ENCODE data around the gene DAGLA. TPM values are rescaled to one million over a fixed set of nuclear protein-coding genes. Genes with fewer than 3 reads are reported as not detected.

DAGLA gene
- total RNA-seq, 1 donor from 2014 or later = 21.0 TPM

- H3K27ac Mint-ChIP-seq (ENCODE audit: unreplicated experiment) = peak overlapping the region; percentile 50
These were observed 95.7 kb downstream of the DAGLA start for GRCh38 chr11:61775606-61776554.

GRCh38 chr11:61776561-61777075 lies 96.4 kb downstream of the DAGLA start:
- peaks cover 4% of the 10 kb centered on the region for H3K4me1 Mint-ChIP-seq
- H3K9me3 Mint-ChIP-seq = no peaks in the 10 kb centered on the region
- no peak overlapping the region for H3K4me3 Mint-ChIP-seq
- no peaks in the 10 kb centered on the region for H3K36me3 Mint-ChIP-seq (ENCODE audit: low read depth)
- DNase-seq (ENCODE audit: low read depth, low spot score) = peak; percentile 62
- peak; percentile 73 for TF ChIP-seq CTCF (conservative IDR thresholded peaks at IDR 0.05)
- no peak overlapping the region for H3K27ac Mint-ChIP-seq (ENCODE audit: unreplicated experiment)
- no peaks in the 10 kb centered on the region for H3K27me3 Mint-ChIP-seq (ENCODE audit: low read depth)

More at GRCh38 chr11:61775606-61776554, 95.7 kb downstream of the DAGLA start:
- Mint-ChIP-seq H3K4me3 (no peak overlapping the region), H3K9me3 (no peaks in the 10 kb centered on the region), H3K27me3 (ENCODE audit: low read depth) (no peaks in the 10 kb centered on the region), H3K4me1 (peaks cover 7% of the 10 kb centered on the region), H3K36me3 (ENCODE audit: low read depth) (no peaks in the 10 kb centered on the region)
- no peak for DNase-seq (ENCODE audit: low read depth, low spot score)
- TF ChIP-seq CTCF (conservative IDR thresholded peaks at IDR 0.05) = no peak

- no peak for TF ChIP-seq CTCF (conservative IDR thresholded peaks at IDR 0.05)
- H3K4me1 Mint-ChIP-seq = peaks cover 4% of the 10 kb centered on the region
- H3K9me3 Mint-ChIP-seq = no peaks in the 10 kb centered on the region
- DNase-seq (ENCODE audit: low read depth, low spot score) = no peak
- no peak overlapping the region for H3K4me3 Mint-ChIP-seq
- no peak overlapping the region for H3K27ac Mint-ChIP-seq (ENCODE audit: unreplicated experiment)
- H3K27me3 Mint-ChIP-seq (ENCODE audit: low read depth) = no peaks in the 10 kb centered on the region
- no peaks in the 10 kb centered on the region for H3K36me3 Mint-ChIP-seq (ENCODE audit: low read depth)
These were observed 97.3 kb downstream of the DAGLA start for GRCh38 chr11:61777234-61778090.

GRCh38 chr11:61778357-61778886 lies 98.2 kb downstream of the DAGLA start:
- Mint-ChIP-seq H3K4me3 (no peak overlapping the region), H3K27me3 (ENCODE audit: low read depth) (no peaks in the 10 kb centered on the region), H3K4me1 (no peaks in the 10 kb centered on the region), H3K9me3 (no peaks in the 10 kb centered on the region), H3K36me3 (ENCODE audit: low read depth) (no peaks in the 10 kb centered on the region), H3K27ac (ENCODE audit: unreplicated experiment) (no peak overlapping the region)
- DNase-seq (ENCODE audit: low read depth, low spot score) = no peak
- TF ChIP-seq CTCF (conservative IDR thresholded peaks at IDR 0.05) = no peak
